ENCODE data around the gene TTBK2.

The TTBK2 gene

DNA sequence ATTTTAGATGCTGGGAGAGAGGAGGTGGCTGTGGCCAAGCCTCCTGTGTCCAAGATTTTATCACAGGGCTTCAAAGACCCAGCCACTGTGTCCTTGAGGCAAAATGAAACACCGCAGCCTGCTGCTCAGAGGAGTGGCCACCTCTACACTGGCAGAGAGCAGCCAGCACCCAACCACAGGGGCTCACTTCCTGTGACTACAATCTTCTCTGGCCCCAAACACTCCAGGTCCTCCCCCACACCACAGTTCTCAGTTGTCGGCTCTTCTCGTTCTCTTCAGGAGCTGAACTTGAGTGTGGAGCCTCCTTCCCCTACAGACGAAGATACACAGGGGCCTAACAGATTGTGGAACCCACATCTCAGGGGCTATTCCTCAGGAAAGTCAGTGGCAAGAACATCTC, 229.3 kb downstream of the TTBK2 start:
- TF ChIP-seq, protein P1, sequence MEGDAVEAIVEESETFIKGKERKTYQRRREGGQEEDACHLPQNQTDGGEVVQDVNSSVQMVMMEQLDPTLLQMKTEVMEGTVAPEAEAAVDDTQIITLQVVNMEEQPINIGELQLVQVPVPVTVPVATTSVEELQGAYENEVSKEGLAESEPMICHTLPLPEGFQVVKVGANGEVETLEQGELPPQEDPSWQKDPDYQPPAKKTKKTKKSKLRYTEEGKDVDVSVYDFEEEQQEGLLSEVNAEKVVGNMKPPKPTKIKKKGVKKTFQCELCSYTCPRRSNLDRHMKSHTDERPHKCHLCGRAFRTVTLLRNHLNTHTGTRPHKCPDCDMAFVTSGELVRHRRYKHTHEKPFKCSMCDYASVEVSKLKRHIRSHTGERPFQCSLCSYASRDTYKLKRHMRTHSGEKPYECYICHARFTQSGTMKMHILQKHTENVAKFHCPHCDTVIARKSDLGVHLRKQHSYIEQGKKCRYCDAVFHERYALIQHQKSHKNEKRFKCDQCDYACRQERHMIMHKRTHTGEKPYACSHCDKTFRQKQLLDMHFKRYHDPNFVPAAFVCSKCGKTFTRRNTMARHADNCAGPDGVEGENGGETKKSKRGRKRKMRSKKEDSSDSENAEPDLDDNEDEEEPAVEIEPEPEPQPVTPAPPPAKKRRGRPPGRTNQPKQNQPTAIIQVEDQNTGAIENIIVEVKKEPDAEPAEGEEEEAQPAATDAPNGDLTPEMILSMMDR (IDR thresholded peaks at IDR 0.05): no peak

All from LNCAP (cell line).